GM19240 (cell line): ENCODE measurements around the gene SCAMP5.

Experiments
- DNase-seq: peaks from one replicate; pipeline ENCODE4 v3.0.0; 2011; ENCODE audit warnings: low spot score; ENCODE audit not compliant: insufficient read length

SCAMP5 gene

DNA sequence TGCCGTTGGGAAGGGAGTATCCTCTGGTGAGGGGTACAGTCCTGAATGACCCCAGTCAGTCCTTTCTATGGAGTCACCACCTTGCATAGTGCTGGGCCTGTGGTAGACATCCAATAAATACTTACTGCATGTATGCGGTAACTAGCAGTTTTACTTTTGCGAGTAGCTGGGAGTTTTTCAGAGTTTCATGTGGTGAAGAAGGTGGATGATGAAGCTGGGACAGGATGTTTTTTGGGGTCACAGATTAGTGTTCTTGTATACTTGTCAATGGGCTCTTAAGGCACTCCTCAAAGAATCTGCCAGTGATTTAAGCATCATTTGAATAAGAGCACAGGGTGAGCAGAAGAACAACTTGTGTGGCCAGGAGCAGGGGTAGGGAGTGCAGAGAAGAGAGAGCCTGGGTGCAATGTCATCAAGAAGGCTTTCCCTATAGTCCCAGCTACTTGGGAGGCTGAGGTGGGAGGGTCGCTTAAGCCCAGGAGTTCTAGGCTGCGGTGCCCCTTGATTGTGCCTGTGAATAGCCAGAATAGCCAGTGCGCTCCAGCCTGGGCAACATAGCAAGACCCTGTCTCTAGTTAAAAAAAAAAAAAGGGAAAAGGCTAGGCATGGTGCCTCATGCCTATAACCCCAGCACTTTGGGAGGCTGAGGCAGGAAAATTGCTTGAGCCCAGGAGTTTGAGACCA lies 50.1 kb downstream of the SCAMP5 start:
- DNase-seq = no peak

DNA sequence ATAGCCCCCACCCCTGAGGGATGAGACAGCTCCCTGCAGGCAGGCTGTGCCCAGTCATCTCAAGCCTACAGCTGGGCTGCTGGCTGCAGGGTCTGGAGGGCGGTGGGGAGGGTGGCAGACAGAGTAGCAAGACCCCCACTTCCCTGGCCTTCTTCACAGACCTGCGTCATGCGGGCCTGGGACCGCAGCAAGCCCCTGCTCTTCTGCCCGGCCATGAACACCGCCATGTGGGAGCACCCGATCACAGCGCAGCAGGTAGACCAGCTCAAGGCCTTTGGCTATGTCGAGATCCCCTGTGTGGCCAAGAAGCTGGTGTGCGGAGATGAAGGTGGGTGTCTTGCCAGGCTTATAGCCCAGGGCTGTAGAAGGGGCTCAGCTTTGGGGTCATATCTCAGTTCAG lies 53.0 kb downstream of the SCAMP5 start:
- no peak for DNase-seq

DNA sequence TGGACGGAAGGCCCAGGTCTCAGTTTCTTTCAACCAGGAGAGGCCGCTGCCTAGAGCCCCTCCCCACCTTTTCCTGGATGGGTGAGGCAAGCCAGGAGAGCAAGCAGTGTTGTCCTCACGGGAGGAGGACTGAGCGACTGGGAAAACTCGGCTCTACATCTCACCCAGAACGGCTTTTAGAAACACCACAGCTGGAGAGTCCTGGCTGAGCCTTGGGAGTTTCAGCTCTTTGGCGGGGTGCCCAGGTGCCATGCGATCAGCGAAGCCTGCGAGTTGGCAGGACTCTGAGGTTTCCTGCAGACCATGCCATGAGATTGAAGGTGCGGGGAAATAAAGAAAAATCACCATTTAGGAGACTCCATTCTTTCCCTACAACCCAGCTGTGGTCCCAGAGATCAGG lies 54.0 kb downstream of the SCAMP5 start:
- DNase-seq = no peak

DNA sequence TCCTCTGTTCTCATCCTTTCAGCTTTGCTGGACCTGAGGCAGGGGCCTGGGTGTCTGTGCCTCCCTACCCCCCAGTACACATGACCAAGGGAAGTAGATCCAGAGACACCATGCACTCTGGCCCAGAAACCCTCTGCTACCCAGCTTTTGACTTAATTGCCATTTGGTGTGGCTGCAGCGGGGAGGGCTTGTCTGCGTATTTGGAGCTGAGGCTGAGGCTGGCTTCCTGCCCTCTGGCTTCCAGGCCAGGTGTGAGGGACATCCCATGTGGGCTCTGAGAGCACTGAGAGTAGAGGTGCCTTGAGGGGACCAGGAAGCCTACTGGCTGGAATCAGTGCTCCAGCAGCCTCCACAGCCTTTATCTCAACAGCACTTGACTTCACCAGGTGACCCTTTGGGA lies 54.9 kb downstream of the SCAMP5 start:
- DNase-seq = no peak

DNA sequence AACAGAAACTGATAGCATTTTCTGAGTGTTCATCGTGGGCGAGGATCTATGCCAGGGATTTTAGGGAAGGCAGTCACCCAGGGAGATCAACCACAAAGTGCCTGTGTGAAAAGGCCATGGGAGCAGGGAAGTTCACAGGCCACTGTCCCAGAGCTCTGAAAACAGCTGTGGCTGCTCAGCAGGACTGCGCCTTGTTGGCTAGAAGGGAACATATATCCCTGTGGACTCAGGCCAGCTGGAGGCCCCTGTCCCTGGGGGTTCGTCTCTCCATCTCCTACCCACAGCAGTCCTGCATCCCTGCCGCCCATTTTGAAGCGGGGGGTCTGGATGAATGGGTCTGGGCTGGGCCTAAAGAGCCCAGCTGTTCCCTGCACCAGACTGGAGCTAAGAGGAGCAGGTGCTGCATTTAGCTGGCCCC lies 55.8 kb downstream of the SCAMP5 start:
- no peak for DNase-seq

DNA sequence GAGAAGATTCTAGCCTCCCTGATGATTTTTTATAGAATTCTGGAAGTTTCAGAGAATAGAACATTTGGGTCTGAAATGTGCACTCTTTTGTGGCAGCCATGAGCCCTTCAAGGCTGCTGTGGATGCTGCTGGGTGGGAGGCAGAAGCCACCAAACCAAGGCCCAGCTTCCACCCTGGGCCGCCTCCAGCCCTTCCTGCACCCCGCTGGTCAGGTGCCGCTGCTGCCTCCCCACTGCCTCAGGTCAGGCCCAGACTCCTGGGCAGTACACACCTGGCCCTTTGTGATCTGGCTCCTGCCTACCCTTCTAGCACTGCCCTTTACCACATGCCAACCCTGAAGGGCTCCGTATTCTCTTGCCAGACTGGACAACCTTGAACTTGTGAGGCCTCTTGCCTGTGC lies 56.3 kb downstream of the SCAMP5 start:
- no peak for DNase-seq

DNA sequence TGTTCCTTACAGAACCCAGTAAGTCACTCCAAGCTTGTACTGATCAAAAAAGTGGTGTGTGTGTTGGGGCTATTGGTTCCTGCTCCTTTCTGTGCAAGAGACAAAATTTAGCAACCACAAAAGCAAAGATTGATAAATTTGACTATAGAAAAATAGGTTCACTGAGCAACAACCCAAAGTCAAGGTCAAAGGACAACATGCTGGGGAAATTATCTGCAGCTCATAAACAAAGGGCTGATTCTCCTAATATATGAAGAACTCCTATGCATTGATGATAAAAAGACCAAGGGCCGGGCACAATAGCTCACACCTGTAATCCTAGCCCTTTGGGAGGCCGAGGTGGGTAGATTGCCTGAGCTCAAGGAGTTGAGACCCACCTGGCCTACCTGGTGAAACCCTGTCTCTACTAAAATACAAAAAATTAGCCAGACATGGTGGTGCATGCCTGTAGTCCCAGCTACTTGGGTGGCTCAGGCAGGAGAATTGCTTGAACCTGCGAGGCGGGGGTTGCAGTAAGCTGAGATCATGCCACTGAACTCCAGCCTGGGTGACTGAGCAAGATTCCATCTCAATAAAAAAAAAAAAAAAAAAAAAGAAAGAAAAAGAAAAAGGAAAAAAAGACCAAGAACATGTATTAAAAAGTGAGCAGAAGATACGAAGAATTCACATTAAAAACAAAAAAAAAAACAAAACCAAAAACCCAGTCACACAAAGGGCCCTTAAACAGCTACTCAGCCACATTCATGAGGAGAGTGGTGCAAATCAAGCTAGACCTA lies 57.8 kb downstream of the SCAMP5 start:
- DNase-seq = no peak

DNA sequence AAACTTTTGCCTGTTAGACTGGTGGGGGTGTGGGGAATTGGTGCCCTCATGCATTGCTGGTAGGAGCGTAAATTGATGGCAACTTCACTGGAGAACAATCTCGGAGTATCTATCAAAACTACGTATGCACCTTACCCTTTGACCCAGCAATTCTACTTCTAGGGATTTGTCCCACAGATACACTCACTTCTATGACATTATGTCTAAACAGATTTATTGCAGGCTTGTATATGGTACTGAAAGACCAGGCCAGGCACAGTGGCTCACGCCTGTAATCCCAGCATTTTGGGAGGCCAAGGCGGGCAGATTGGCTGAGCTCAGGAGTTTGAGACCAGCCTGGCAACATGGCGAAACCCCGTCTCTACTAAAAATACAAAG lies 58.4 kb downstream of the SCAMP5 start:
- DNase-seq = no peak

DNA sequence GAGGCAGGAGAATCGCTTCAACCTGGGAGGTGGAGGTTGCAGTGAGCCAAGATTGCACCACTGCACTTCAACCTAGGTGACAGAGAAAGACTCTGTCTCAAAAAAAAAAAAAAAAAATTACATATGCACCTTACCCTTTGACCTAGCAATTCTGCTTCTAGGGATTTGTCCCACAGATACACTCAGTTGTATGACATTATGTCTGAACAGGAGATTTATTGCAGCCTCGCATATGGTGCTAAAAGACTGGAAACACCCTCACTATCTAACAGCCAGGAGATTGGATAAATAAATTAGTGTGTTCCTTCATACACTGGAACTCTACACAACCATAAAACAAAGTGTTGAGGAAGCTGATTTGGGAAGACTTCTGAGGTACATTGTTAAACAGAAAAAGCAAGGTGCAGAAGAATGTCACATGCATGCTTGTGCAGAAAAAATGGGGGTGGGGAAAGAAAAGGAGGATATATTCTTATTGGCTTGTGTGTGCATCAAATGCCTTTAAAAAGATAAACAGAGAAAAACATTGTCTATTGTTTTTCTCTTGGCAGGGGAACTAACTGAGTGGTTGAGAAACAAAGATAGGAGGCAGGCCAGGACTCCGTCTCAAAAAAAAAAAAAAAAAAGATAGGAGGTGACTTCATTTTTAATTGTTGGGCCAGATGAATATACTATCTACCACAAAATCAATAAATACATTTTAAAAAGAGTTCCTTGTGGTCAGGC lies 59.0 kb downstream of the SCAMP5 start:
- no peak for DNase-seq

DNA sequence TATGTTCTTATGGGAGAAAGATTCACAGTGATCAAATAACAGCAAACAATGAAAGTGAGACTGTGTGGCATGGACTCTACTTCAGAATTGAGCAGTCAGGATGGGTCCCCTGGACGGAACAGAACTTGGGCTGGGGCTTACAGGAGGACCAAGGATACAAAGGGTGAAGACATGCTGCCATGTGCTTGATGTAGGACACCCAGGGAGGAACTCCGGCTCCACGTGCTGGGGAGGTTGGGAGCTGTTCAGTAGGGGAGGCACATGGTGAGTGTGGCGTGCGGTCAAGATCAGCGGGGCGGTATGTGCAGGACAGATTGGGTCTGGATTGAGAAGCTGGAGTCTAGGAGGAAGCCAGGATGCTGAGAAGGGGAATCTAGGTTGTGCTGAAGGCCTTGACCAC lies 60.7 kb downstream of the SCAMP5 start:
- no peak for DNase-seq

DNA sequence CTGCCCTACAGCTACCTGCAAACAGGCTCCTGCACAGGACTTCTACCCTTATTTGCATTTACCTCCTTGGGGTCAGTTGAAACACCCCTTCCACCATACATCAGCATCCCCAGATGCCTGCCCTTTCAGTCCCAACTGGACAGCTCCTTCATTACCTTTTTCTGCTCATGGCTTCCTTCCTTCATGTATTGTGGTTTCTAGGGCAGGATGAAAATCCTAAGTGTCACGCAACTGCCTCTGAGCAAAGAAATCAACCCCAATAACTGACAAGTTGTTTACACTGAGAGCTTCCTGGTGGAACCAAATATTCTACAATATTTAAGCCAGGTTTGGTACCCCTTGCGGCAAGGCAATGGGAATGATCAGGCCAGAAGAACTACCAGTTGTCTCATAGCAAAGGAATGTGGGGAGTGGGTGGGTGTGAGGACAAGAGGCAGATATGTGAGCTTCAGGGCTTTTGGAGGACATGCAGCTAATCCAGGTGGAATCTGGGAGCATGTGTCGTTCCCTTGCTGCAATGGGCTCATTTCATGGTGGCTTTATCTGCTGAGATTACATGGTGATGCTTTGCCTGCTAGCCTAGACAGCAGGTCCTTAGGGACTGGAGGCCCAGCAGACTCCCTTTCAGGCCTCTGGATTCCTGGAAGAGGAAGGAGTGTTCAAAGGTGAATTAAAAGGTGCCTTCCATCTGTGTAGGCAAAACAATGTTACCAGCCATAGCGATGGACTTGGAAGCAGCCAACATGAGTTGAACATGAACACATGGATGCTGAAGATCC lies 63.0 kb downstream of the SCAMP5 start:
- no peak for DNase-seq

DNA sequence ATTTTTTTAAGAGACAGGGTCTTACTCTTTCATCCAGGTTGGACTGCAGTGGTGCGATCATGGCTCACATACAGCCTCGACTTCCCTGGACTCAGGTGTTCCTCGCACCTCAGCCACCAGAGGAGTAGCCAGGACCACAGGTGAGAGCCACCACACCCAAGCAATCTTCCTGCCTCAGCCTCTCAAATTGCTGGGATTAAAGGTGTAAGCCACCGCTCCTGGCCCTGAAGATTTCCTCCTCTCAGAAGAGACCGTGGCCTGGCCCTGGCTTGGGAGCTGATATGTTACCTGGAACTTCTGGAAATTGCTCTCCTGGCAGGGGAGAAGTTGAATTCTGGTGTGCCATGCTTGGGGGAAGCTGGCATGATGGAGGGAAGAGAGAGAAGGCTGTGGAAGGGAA lies 64.2 kb downstream of the SCAMP5 start:
- no peak for DNase-seq

DNA sequence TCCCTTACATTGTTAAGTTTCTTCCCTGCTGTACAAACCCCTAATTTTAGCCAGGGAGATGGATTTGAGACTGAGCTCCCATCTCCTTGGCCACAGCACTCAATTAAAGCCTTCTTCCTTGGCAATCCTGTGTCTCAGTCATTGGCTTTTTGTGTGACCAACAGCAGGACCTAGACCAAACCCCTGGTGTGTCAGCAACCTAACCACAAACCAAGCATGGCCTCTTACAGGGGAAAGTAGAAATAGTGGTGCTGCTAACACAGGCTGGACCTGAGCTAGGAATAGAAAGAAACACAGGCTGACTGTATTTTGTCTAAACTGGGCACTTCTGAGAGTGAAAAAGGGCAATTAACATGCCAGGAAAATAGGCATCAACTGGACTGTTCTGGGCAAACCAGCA lies 65.9 kb downstream of the SCAMP5 start:
- no peak for DNase-seq

DNA sequence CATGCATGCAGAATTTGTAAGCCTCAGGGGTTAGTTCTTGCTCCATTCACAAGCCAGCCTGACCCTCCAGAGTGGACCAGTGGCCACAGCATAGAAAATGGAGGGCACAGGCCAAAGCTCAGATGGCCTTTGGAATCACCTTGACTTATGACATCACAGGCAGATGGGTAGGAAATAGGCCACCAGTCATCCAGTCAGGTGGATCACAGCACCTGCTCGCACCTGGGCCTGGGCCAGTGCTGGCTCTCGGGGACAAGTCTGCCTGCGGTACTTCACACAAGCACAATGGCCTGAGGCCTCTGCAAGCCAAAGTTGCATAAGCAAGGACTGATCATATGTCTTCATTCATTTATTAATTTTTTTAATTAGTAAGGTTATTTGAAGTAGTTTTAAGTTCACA lies 67.3 kb downstream of the SCAMP5 start:
- DNase-seq = no peak

DNA sequence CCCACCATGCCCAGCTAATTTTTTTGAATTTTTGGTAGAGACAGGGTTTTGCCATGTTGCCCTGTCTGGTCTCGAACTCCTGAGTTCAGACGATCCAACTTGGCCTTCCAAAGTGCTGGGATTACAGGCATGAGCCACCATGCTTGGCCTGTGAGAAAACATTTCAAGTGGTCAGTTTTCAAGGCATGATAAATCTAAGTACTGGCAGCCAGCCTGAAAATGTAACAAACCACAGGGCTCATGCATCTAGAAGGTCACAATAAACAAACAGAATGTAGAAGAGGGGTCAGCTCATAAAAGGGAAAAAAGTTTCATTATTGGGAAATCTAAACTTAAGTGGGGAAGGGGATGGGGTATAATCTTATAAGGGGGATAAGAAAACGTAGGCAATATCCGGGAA lies 68.0 kb downstream of the SCAMP5 start:
- no peak for DNase-seq

DNA sequence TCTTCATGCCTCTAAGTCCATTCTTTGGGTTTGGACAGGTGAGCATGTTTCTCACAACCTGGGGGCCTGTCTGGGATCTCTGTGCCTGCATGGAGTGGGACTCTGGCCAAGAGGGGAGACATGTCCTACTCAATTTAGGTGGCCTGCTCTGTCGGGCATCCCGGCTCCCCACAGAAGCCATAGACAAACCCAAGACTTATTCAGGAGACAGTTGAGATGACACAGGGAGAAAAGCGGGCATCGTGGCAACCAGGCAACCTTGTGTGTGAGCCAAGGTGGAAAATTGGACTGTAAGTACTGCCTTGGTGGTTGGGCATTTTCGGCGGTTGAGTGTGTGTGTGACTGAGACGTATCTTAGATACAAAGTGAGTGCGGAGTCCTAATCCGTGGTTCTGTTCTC lies 68.5 kb downstream of the SCAMP5 start:
- DNase-seq = no peak

DNA sequence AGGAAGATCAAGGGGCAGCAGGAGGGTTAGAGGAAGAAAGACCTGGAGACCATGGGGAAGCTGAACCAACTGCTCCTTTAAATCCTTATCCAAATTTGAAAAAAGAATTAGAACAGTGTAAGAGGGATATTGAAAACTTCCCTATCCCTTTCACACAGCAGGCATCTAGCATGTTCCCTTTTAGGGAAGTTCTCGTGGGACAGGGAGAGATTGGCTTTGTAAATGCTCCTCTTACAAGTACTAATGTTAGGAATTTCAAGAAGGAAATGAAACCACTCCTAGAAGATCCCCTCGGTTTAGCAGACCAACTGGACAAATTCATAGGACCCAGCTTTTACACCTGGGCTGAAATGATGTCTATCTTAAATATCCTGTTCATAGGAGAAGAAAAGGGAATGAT lies 69.5 kb downstream of the SCAMP5 start:
- DNase-seq = no peak

DNA sequence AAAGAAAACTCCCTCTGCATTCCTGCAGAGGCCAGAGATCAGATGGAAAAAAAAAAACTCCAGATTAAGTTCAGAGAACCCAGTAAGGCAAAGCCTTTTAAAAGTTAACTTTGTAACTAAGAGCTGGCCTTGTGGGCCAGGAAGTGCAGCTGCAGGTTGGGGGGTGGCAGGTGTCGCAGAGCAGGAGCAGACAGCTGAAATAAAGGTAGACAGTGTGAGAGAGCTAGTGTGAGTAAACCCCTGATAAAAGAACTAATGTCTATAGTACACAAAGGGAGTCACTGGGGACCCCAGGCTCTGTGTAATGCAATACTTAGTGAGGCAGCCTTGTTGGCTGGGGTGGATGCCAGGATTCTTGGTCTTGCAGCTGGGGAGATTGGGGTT lies 70.1 kb downstream of the SCAMP5 start:
- DNase-seq = no peak

DNA sequence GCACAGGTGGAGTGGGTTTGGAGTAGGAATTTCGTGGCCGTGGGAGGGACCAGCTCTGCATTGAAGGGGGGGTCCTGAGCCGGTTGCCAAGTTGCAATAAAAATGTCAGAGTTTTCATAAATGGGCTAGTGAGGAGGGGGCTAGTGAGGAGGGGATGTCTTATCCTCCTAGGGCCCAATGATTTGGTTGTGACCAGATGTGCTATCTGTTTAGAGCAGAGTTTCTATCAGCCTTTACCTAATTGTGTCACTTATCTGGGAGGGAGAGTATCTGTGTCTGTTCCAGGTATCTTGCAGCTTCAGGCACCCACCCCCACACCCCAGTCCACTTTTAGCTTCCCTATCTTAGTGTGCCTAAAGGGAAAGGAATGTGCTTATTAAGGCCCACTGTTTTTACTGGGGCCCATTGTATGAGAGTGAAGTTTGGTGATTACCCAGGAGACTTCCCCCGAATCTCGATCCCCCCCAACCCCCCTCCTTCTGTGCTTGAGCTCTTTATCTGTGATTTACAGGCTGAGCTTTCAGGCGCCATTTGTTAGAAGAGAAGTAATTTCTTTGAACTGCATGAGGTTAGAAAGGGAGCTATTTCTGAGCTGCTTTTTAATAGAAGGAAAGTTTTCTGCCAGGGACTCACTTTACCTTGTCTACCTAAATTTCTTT lies 70.6 kb downstream of the SCAMP5 start:
- DNase-seq = no peak

DNA sequence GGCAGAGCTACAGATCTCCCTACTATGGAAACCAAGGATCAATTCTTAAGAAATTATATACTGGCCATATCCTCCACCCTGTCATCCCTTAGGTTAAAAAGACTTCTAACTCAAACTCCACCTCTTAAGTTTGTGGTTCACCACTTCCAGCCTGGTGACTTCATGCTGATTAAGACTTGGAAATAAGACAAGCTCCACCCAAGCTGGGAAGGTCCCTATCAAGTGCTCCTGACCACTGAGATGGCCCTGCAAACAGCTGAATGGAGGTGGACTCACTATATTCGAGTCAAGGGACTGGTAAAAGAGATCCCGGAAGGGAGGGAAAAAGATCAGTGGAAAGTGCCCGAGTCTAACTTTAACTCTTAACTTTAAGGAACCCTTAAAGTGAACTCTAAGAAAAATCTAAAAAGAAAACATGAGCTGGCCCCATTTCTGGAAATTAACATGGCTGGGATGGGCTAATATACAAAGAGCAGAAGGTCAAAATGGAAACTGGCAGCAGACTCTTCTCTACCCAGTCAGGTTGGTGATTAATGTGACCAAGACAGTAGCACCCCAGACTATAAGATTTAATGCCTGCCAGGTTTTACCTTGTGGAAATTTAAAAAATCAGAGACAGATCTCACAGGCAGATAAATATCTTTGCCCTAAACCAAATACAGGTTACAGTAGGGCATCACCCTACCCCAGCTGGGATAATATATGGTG lies 71.9 kb downstream of the SCAMP5 start:
- DNase-seq = no peak

DNA sequence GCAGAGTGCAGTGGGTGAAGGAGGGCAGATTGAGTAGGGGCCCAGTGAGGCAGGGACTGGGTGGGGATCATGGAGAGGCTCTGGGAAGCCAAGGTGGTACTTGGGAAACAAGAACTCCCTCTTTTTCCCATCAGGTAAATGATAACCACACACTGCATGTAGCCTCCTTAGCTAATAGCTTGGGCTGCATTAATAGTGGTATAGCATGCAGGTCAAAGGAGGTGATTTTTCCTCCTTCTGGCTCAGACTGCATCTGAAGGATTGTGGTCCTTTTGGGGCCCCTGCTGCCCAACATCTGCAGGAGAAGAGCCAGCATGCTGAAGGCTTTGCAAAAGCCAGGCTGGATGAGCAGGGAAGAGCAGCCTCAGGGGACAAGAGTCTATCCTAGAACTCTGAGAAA lies 73.4 kb downstream of the SCAMP5 start:
- no peak for DNase-seq
